H1 (cell line): ENCODE data around the gene RARRES1. TPM values are rescaled to one million over a fixed set of nuclear protein-coding genes. Genes with fewer than 3 reads are reported as not detected.

Experiments
- CTCF ChIA-PET: fragments of 300-600 bp; sonication (Branson Sonifier 250); formaldehyde crosslinking; loops from one replicate; lab custom pipeline; 2021; ENCODE audit not compliant: partially characterized antibody; lab: Charles Lee
- POLR2A ChIA-PET: fragments of 300-600 bp; sonication (Branson Sonifier 250); formaldehyde crosslinking; loops from one replicate; lab custom pipeline; 2021; ENCODE audit warnings: inconsistent platforms; ENCODE audit not compliant: partially characterized antibody; lab: Charles Lee
- DNase-seq, 2 experiments: peaks; one replicate each; pipeline versions ENCODE4 v3.0.0 to v3.0.0-alpha.2; 2010 to 2022; ENCODE audit warnings: low spot score in 2 of 2, low read depth in 1 of 2, mixed read lengths in 1 of 2
- FAIRE-seq: peaks from 2 replicates; lab custom pipeline; 2011; peaks lifted over from hg19 to GRCh38; lab: Jason Lieb, UNC
- H2AFZ ChIP-seq: 2 replicates; pipeline ENCODE4 v1.8.1; 2012; ENCODE audit warnings: low read length, inconsistent platforms
- H2AK5ac ChIP-seq: 2 replicates; pipeline ENCODE4 v1.6.1; 2013; ENCODE audit warnings: low read depth, low read length
- H2BK120ac ChIP-seq: replicated peaks from 2 replicates; pipeline ENCODE3; 2013; ENCODE audit warnings: low read depth, low read length, inconsistent platforms
- H2BK12ac ChIP-seq: 2 replicates; pipeline ENCODE4 v1.6.1; 2013; ENCODE audit warnings: low read depth, low read length
- H2BK15ac ChIP-seq: 2 replicates; pipeline ENCODE4 v1.6.1; 2013; ENCODE audit warnings: low read length
- H2BK20ac ChIP-seq: 2 replicates; pipeline ENCODE4 v1.6.1; 2013; ENCODE audit warnings: low read length
- H2BK5ac ChIP-seq: 2 replicates; pipeline ENCODE4 v1.6.1; 2013; ENCODE audit warnings: low read depth, low read length
- H3K14ac ChIP-seq: 2 replicates; pipeline ENCODE4 v1.6.1; 2013; ENCODE audit warnings: inconsistent platforms; ENCODE audit not compliant: insufficient read length
- H3K18ac ChIP-seq: 2 replicates; pipeline ENCODE4 v1.6.1; 2013; ENCODE audit warnings: low read length; ENCODE audit errors: extremely low read depth
- H3K23ac ChIP-seq: 2 replicates; pipeline ENCODE4 v1.6.1; 2013; ENCODE audit warnings: inconsistent platforms; ENCODE audit not compliant: insufficient read length
- H3K23me2 ChIP-seq: 2 replicates; pipeline ENCODE4 v1.6.1; 2013; ENCODE audit warnings: low read depth, low read length
- H3K27ac ChIP-seq: 2 replicates; pipeline ENCODE4 v1.6.1; 2011; ENCODE audit warnings: low read depth, low read length, inconsistent platforms
- H3K27me3 ChIP-seq, 4 experiments: replicated peaks in 1 of 4; 1 replicate in 1 of 4; 2 replicates in 3 of 4; pipeline versions ENCODE4 v1.6.1 to v1.8.1; 2011 to 2013; ENCODE audit warnings: low read length in 3 of 4, mild to moderate bottlenecking in 3 of 4, inconsistent platforms in 2 of 4, mixed read lengths in 2 of 4, moderate library complexity in 1 of 4; ENCODE audit not compliant: control insufficient read depth in 3 of 4, insufficient read depth in 3 of 4; ENCODE audit errors: extremely low read depth in 1 of 4
- H3K36me3 ChIP-seq, 4 experiments: 2 replicates each; pipeline versions ENCODE4 v1.6.1 to v1.8.1; 2011 to 2013; ENCODE audit warnings: mild to moderate bottlenecking in 4 of 4, low read length in 3 of 4, moderate library complexity in 2 of 4, control low read depth in 1 of 4, inconsistent platforms in 1 of 4; ENCODE audit not compliant: insufficient read depth in 4 of 4, control insufficient read depth in 2 of 4
- H3K4ac ChIP-seq: replicated peaks from 2 replicates; pipeline ENCODE3; 2013; ENCODE audit warnings: low read length, low read depth, mixed read lengths, inconsistent platforms; ENCODE audit not compliant: insufficient read length
- H3K4me1 ChIP-seq, 4 experiments: replicated peaks in 1 of 4; 1 replicate in 1 of 4; 2 replicates in 3 of 4; pipeline versions ENCODE4 v1.6.1 to v1.8.1; 2011 to 2013; ENCODE audit warnings: low read length in 3 of 4, inconsistent platforms in 2 of 4, mixed read lengths in 1 of 4; ENCODE audit not compliant: insufficient read depth in 4 of 4, control insufficient read depth in 3 of 4
- H3K4me2 ChIP-seq, 2 experiments: 2 replicates each; pipeline versions ENCODE4 v1.6.1 to v1.8.1; 2011 to 2013; ENCODE audit warnings: low read depth in 2 of 2, low read length in 2 of 2, control low read depth in 1 of 2, inconsistent platforms in 1 of 2, mild to moderate bottlenecking in 1 of 2; ENCODE audit not compliant: insufficient read depth in 1 of 2
- H3K4me3 ChIP-seq, 4 experiments: fragments of 200-600, 300-600 bp in 1 of 4; sonication (generic), shearing (Covaris generic), sonication (Bioruptor Twin) in 1 of 4; 2 replicates each; pipeline versions ENCODE4 v1.5.1 to v1.8.1; 2011 to 2016; ENCODE audit warnings: low read length in 4 of 4, low read depth in 3 of 4, control low read depth in 2 of 4, inconsistent platforms in 2 of 4, mild to moderate bottlenecking in 2 of 4, mixed read lengths in 1 of 4, moderate library complexity in 1 of 4; ENCODE audit not compliant: insufficient read depth in 2 of 4; ENCODE audit errors: extremely low read depth in 1 of 4
- H3K56ac ChIP-seq: replicated peaks from 2 replicates; pipeline ENCODE3; 2013; ENCODE audit warnings: low read depth, mild to moderate bottlenecking, mixed read lengths, low read length, inconsistent platforms; ENCODE audit not compliant: insufficient read length
- H3K79me1 ChIP-seq: 2 replicates; pipeline ENCODE4 v1.6.1; 2013; ENCODE audit warnings: low read depth, low read length, control low read depth
- H3K79me2 ChIP-seq, 2 experiments: 2 replicates each; pipeline versions ENCODE4 v1.6.1 to v1.8.1; 2012 to 2013; ENCODE audit warnings: low read length in 2 of 2, mild to moderate bottlenecking in 2 of 2, inconsistent platforms in 1 of 2; ENCODE audit not compliant: insufficient read depth in 2 of 2, control insufficient read depth in 1 of 2
- H3K9ac ChIP-seq, 4 experiments: replicated peaks in 1 of 4; 1 replicate in 1 of 4; 2 replicates in 3 of 4; pipeline versions ENCODE4 v1.6.1 to v1.8.1; 2011 to 2013; ENCODE audit warnings: low read depth in 3 of 4, low read length in 3 of 4, control low read depth in 2 of 4, mild to moderate bottlenecking in 2 of 4, moderate library complexity in 2 of 4, inconsistent platforms in 1 of 4; ENCODE audit errors: extremely low read depth in 1 of 4
- H3K9me3 ChIP-seq, 2 experiments: 2 replicates each; pipeline versions ENCODE4 v1.6.1 to v1.8.1; 2012 to 2013; ENCODE audit warnings: mild to moderate bottlenecking in 2 of 2, moderate library complexity in 2 of 2, control low read depth in 1 of 2, inconsistent platforms in 1 of 2, low read depth in 1 of 2, low read length in 1 of 2, mixed read lengths in 1 of 2; ENCODE audit not compliant: insufficient read depth in 2 of 2
- H4K20me1 ChIP-seq, 2 experiments: replicated peaks in 1 of 2; 2 replicates each; pipeline versions ENCODE3 to v1.8.1; 2011 to 2013; ENCODE audit warnings: inconsistent platforms in 2 of 2, low read length in 2 of 2, mild to moderate bottlenecking in 1 of 2; ENCODE audit not compliant: insufficient read depth in 2 of 2, control insufficient read depth in 1 of 2
- H4K5ac ChIP-seq: 2 replicates; pipeline ENCODE4 v1.6.1; 2013; ENCODE audit warnings: low read length, low read depth, mixed read lengths, inconsistent platforms; ENCODE audit not compliant: insufficient read length
- H4K8ac ChIP-seq: 2 replicates; pipeline ENCODE4 v1.8.0; 2013; ENCODE audit warnings: mild to moderate bottlenecking, moderate library complexity, low read length, inconsistent platforms; ENCODE audit not compliant: insufficient read depth; ENCODE audit errors: extremely low read depth
- H4K91ac ChIP-seq: replicated peaks from 2 replicates; pipeline ENCODE3; 2013; ENCODE audit warnings: low read length, mixed read lengths, inconsistent platforms; ENCODE audit not compliant: insufficient read length
- CTBP2 ChIP-seq: IDR thresholded peaks from 2 replicates; pipeline ENCODE4 v1.7.0; 2011; ENCODE audit warnings: borderline replicate concordance, mild to moderate bottlenecking, moderate library complexity, mixed read lengths, low read length; ENCODE audit not compliant: insufficient read depth, insufficient read length
- CTCF ChIP-seq, 3 experiments: IDR thresholded peaks; 1 replicate in 2 of 3; 2 replicates in 1 of 3; pipeline versions ENCODE4 v1.5.1 to v1.6.1; 2011; ENCODE audit warnings: low read length in 3 of 3, mild to moderate bottlenecking in 3 of 3, inconsistent platforms in 2 of 3, low read depth in 1 of 3, moderate library complexity in 1 of 3; ENCODE audit not compliant: insufficient read depth in 1 of 3; ENCODE audit errors: control extremely low read depth in 1 of 3
- GABPA ChIP-seq: IDR thresholded peaks from 2 replicates; pipeline ENCODE4 v1.6.1; 2011; ENCODE audit warnings: mild to moderate bottlenecking, low read length, moderate library complexity, borderline replicate concordance; ENCODE audit not compliant: insufficient read depth
- RBBP5 ChIP-seq: IDR thresholded peaks from 2 replicates; pipeline ENCODE4 v1.7.1; 2012; ENCODE audit warnings: low read depth, mild to moderate bottlenecking, inconsistent platforms, low read length, moderate library complexity, borderline replicate concordance
- SP2 ChIP-seq: IDR thresholded peaks from 2 replicates; pipeline ENCODE4 v1.6.1; 2012; ENCODE audit warnings: mild to moderate bottlenecking, low read length, inconsistent platforms
- WGBS, 2 experiments: shearing (Covaris generic) in 1 of 2; methylation state at CpG; one replicate each; pipeline versions ENCODE4 v1.1.6 to v1.1.7; 2013 to 2015; ENCODE audit warnings: low lambda C conversion rate in 2 of 2, mixed read lengths in 2 of 2, inconsistent platforms in 1 of 2, low coverage in 1 of 2, missing lambda C conversion rate in 1 of 2; ENCODE audit not compliant: insufficient replicate concordance in 2 of 2, insufficient coverage in 1 of 2, insufficient read length in 1 of 2; ENCODE audit errors: extremely low coverage in 1 of 2, missing lambda C conversion rate in 1 of 2; 5-methylcytosine and 5-hydroxymethylcytosine counted together
- polyA plus RNA-seq, 7 experiments: library from polyadenylated mRNA; depleted of rRNA in 3 of 7; stranded (reverse) in 5 of 7; unstranded in 2 of 7; fragments of >200 nt in 5 of 7; fragments of 200-250 nt in 2 of 7; gene quantifications; 1 replicate in 5 of 7; 2 replicates in 1 of 7; 4 replicates in 1 of 7; pipeline versions ENCODE4 v1.2.1 to v1.2.3, GENCODE V29; 2011 to 2013; ENCODE audit warnings: missing spikeins in 2 of 7, mixed read lengths in 2 of 7
- total RNA-seq: library from RNA; stranded (reverse); fragmentation: NEBNext Ultra II Directional; extraction: Animal tissue kit (Norgen Biotek cat#: 25700); gene quantifications from 2 replicates; pipeline ENCODE4 v1.2.1, GENCODE V29; 2021

Gene RARRES1
- total and polyA plus RNA-seq, 2 of the 8 experiments (the other 6 are each of a cell fraction or from before 2014, with no cell fraction given), result 0.26 to 0.71 TPM

- no peak overlapping the region for H3K4me3 ChIP-seq
- H4K91ac ChIP-seq, result no peak overlapping the region
- H3K14ac ChIP-seq, result no peak overlapping the region
- H4K5ac ChIP-seq, result no peak overlapping the region
- H3K27ac ChIP-seq, result no peak overlapping the region
- FAIRE-seq (no peak), DNase-seq (no peak)
- no peak overlapping the region for H2BK120ac ChIP-seq
- no peak overlapping the region for H2BK5ac ChIP-seq
- no peak for TF ChIP-seq CTCF (IDR thresholded peaks at IDR 0.05; ENCODE audit: control extremely low read depth in 1 of 3, insufficient read depth in 1 of 3, low read depth in 1 of 3, low read length in 3 of 3)
- no peak for TF ChIP-seq RBBP5
- TF ChIP-seq GABPA, result no peak
- no peak for TF ChIP-seq CTBP2
- no peak for TF ChIP-seq SP2
- H3K9me3 ChIP-seq, result no peaks in the 10 kb centered on the region
- H3K9ac ChIP-seq, result no peak overlapping the region
- H3K18ac ChIP-seq, result no peak overlapping the region
- no peak overlapping the region for H2BK20ac ChIP-seq
- H3K79me1 ChIP-seq, result no peaks in the 10 kb centered on the region
- 96% methylated on average over 6 of the region's 7 CpGs; no CpG with 5 or more reads in 1 of the 2 experiments for WGBS, 2 experiments
- no peak overlapping the region for H2AK5ac ChIP-seq
- H2BK15ac ChIP-seq, result no peak overlapping the region
- ChIA-PET POLR2A (no interaction called here), CTCF (interaction anchor here (0.5 to 5.5 kb wide), 5 partner anchors 11 to 1172 kb away, joined by 3 to 43 read pairs (median 6); no protein-coding TSS in a partner anchor)
- no peaks in the 10 kb centered on the region for H3K36me3 ChIP-seq
- no peaks in the 10 kb centered on the region for H3K27me3 ChIP-seq
- no peak overlapping the region for H3K4me2 ChIP-seq
- H2BK12ac ChIP-seq, result no peak overlapping the region
- H3K56ac ChIP-seq, result no peak overlapping the region
- peak overlapping the region; percentile 53; the same call in 1 of the 2 replicates for H2AFZ ChIP-seq
- no peak overlapping the region for H4K8ac ChIP-seq
- no peak overlapping the region for H3K4ac ChIP-seq
- no peak overlapping the region for H3K23ac ChIP-seq
- H3K4me1 ChIP-seq, result no peaks in the 10 kb centered on the region
- no peaks in the 10 kb centered on the region for H4K20me1 ChIP-seq
- H3K23me2 ChIP-seq, result no peaks in the 10 kb centered on the region
- H3K79me2 ChIP-seq, result no peaks in the 10 kb centered on the region
These were observed 44.3 kb upstream of the RARRES1 start for GRCh38 chr3:158776531-158776930.
